Activated CD8-positive, alpha-beta memory T cell treated with anti-CD3 and anti-CD28 coated beads for 36 hours (primary cell): ENCODE data around the gene NPC1. TPM values are rescaled to one million over a fixed set of nuclear protein-coding genes. Genes with fewer than 3 reads are reported as not detected.

Experiments
- CTCF ChIA-PET: fragments of 350-600 bp; sonication (Branson Sonifier 250); formaldehyde crosslinking; loops from one replicate; lab custom pipeline; 2021; ENCODE audit warnings: antibody characterized with exemption; lab: Charles Lee
- POLR2A ChIA-PET: fragments of 350-600 bp; sonication (Branson Sonifier 250); formaldehyde crosslinking; loops from one replicate; lab custom pipeline; 2021; ENCODE audit warnings: antibody characterized with exemption; lab: Charles Lee
- total RNA-seq, 2 experiments: library from RNA; stranded (reverse); gene quantifications; one replicate each; pipeline ENCODE4 v1.2.3, GENCODE V29; 2021

The NPC1 gene
- 10 to 100 TPM; 28.1 to 31.3 TPM for total RNA-seq

DNA sequence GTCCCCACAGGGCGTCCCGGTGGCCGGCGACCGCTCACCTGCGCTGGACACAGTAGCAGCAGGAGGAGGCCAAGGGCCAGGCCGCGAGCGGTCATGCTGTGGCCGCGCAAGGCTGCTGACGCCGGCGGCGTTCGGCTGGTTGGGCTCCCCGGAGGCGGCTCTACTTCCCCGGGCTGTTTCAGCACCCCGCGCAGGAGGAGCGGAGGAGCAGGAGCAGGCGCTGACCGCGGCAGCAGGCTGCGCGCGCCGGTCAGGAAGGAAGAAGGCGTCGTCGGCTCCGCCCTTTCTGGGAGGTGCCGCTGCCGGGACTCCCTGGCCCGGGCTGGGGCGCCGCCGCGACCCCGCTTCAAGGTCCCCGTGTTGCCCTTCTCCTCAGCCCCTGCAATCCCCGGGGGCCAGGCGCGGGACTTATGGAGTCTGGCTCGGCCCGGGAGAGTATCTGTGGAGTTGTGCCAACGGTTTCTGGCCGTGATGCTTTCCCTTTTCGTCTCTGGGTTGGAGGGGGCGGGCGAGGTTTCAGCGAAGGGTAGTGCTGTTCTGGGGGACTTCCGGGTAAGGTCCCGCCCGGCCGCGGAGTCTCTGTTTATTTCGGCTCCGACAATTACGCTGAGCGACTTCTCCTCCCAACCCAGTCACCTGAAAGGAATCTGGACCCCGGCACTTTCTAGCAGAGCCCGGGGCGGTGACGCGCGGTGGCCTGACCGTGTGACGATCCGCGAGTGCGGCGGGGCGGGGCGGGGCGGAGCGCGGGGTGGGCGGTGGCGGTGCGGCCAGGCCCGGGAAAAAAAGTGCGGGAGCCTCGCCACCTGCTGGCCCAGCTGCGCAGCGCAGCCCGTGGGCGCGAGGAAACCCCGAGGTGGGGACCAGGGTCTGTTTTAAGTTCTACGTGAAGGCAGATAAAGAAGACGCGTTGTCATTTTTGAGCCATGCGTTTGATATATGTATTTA lies at the start of gene NPC1:
TSS of gene NPC1 (minus strand) at position 258 of the 948 bp plus-strand sequence. CDS start at position 95, 163 bp downstream.
- ChIA-PET CTCF (interaction anchor here (0.8 to 2.1 kb wide), 5 partner anchors 10 to 81 kb away, joined by 3 to 10 read pairs (median 5); no protein-coding TSS in a partner anchor), POLR2A (interaction anchor here (0.5 to 1.3 kb wide), 4 partner anchors 12 to 70 kb away, joined by 3 to 5 read pairs (median 4); no protein-coding TSS in a partner anchor)

DNA sequence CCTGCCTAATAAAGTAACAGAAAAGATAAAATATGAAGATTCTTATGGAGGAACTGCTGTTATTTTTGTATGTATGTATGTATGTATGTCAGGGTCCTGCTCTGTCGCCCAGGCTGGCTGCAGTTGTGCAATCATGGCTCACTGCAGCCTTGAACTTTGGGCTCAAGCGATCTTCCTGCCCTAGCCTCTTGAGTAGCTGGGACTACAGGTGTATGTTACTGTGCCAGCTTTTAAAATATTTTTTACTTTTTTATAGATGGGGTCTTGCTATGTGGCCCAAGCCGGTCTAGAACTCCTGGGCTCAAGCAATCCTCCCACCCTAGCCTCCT lies 49.7 kb upstream of the NPC1 start:
- CTCF ChIA-PET = interaction anchor here (0.6 to 1.3 kb wide), 2 partner anchors 13 to 554 kb away, joined by 3 to 4 read pairs; no protein-coding TSS in a partner anchor
- POLR2A ChIA-PET = no interaction called here

- POLR2A ChIA-PET = no interaction called here
- CTCF ChIA-PET = interaction anchor here (1.3 kb wide), 1 partner anchor 12 kb away, joined by 3 read pairs; no protein-coding TSS in a partner anchor
These were observed 49.2 kb upstream of the NPC1 start for GRCh38 chr18:23635283-23636070.

GRCh38 chr18:23634692-23635091 lies 48.4 kb upstream of the NPC1 start:
- CTCF ChIA-PET = no interaction called here
- POLR2A ChIA-PET = no interaction called here

DNA sequence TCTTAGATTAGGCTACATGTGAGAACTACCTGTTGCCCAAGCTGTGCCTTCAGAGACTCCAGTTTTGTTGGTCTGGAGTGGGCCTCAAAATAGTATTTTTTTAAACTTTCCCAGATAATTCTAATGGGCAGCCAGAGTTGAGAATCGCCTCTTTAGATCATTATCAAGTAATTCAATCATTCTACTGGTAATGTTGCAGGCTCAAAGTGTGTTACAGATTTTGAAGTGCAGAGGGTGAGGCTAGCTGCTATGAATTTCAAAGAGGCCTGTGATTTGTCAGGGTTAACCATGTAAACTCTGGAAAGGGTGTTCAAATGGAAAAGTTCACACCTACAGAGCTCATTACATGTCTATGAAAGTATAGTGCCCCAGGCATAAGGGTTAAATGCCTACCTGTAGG lies 46.3 kb upstream of the NPC1 start:
- POLR2A ChIA-PET = no interaction called here
- CTCF ChIA-PET = no interaction called here

DNA sequence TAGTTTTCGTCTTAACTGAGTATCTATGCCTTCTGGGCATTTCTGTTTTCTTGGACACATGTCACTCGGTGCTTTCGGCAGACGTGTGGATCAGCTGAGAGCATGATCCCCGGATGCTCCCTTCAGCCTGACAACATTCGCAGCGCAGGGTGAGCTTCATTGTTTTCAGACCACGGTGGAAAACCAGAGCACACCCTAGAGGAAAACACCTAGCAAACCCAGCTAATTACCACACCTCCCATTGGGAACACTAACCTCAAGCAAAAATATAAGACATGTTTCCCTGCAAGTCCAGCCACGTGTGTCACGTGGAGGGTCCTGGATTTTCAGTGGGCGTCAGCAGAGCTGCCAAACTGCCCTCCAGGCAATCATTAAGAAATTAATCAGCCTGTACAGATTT lies 45.4 kb upstream of the NPC1 start:
- CTCF ChIA-PET = no interaction called here
- POLR2A ChIA-PET = no interaction called here

DNA sequence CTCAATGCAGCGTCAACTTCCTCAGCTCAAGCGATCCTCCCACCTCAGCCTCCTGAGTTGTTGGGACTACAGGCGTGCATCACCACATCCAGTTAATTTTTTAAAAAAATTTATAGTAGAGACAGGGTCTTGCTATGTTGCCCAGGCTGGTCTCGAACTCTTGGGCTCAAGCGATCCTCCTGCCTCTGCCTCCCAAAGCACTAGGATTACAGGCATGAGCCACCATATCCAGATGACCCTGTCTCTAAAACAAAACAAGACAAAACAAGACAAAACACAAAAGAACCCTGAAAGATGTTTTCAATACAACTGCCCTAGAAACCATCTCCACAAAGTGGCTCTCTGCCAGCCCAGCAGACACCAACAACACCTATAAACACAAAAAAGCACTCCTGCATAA lies 45.0 kb upstream of the NPC1 start:
- ChIA-PET CTCF (no interaction called here), POLR2A (no interaction called here)

GRCh38 chr18:23629444-23629946 lies 43.2 kb upstream of the NPC1 start:
- POLR2A ChIA-PET = no interaction called here

DNA sequence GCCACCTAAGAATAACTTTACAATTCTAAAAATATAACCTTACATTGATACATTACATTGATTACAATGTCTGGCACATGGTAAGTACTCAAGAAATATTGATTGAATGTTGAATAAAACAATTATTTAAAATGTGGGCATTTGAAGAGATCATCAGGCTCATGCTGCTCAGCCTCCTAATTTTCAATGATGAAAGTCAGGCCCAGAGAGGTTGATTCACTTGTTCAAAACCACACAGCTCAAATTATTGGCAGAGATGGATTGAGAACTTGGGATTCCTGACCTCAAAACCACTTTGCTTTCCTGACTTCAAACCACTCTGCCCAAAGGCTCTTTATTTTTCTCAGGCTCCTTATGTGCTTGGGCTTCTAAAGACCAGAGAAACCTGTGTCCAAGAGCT lies 41.7 kb upstream of the NPC1 start:
- ChIA-PET CTCF (no interaction called here), POLR2A (no interaction called here)

More at GRCh38 chr18:23629444-23629946, 43.2 kb upstream of the NPC1 start:
- CTCF ChIA-PET = no interaction called here

DNA sequence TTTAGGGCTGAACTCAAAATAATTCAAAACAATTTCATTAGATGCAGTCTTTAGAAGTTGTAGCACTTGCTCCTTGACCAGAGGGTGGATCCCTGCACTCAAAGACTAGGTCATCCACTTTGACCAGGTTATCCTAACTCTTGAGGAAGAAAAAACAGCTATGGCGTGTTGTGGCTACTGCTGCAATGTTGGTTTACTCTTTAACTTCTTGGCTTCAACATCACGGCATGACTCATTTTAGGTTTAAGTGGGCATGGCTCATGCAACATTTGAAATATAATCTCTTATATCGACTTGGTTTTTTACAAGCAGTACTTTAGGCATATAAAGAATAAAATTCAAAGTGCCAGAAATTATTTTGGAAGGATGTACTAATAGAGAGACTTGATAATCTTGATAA lies 41.0 kb upstream of the NPC1 start:
- ChIA-PET POLR2A (interaction anchor here (0.5 kb wide), 1 partner anchor 534 kb away, joined by 3 read pairs; no protein-coding TSS in a partner anchor), CTCF (no interaction called here)

DNA sequence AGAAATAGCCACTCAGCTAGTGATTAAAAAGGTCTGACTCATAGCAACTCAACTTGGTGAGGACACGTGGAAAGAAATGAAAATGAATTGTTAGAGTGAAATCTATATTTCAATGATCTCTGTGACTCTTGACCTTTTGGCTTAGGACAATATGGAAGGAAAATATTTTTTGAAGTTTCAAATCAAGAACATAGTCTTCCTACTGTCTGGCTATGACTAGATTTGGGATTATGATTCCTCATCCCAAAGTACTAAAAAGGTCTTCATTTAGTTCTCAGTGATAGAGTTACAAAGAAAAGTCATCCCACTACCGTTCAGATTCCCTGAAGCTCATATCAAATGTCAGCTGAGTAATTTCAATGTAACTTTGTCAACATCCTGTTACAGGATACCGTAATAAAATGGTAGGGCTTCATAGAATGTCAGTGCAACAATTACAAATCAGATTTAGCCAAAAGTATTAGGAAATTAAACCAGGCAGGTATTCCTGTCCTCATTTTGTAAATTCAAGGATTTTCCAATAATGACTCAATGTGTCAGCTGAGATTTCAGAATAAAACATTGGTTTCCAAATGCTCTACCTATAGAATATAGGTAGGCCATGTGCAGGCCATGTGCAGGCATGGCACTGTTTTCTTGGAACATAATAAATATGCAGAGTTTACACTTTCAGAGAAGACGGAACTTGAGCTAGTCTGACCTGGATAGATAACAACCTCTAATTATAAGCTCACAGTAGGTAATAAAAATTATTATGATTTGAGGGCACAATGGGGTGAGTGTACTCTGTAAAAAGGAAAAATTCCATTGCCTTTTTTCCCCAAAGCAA lies 40.4 kb upstream of the NPC1 start:
- ChIA-PET POLR2A (interaction anchor here (0.5 kb wide), 1 partner anchor 533 kb away, joined by 3 read pairs; no protein-coding TSS in a partner anchor), CTCF (interaction anchor here (1.1 kb wide), 1 partner anchor 76 kb away, joined by 3 read pairs; no protein-coding TSS in a partner anchor)

DNA sequence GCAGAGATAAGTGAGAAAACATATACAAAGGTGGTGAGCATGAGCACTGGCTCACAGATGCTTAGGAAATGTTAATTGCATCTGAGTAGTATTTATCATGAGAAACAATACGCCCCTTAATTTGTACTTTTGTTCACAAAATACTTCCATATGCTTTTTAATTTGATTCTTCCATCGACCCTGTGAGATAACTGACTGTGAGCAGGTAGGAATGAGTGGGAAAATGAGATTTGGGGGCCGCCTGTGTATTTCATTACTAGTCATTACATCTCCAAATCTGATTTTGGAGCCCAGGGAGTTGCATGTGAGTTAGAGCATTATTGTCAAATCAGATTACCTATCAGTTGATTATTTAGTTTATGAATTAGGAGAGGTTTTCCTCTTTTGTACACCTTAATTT lies 36.7 kb upstream of the NPC1 start:
- ChIA-PET CTCF (interaction anchor here (0.6 to 1.3 kb wide), 2 partner anchors 13 to 80 kb away, joined by 3 to 4 read pairs; no protein-coding TSS in a partner anchor), POLR2A (no interaction called here)

DNA sequence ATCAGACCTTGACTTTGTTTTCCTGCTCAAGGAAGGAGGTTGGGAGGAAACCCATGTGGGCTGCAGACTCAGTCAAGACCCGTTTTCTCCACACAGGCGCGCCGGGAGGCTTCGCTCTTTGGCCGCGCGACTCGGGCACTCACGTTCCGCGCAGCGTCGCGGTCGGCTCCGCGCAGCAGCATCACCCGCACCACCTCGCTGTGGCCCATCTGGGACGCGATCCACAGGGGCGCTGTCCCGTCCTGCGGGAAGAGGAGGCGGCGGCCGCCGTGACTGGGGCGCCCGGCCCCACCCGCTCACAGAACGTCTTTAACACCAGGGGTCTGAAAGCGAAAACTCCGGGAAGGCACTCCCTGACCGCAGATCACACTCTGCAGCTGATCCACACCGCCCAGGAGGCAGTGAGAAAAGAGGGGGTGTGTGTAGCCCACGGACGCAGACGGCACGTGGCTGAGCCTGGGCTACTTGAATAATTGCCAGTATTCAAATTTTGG lies 33.1 kb upstream of the NPC1 start:
- POLR2A ChIA-PET = no interaction called here
- CTCF ChIA-PET = interaction anchor here (1.1 to 1.4 kb wide), 2 partner anchors 25 to 114 kb away, joined by 3 to 4 read pairs; no protein-coding TSS in a partner anchor

DNA sequence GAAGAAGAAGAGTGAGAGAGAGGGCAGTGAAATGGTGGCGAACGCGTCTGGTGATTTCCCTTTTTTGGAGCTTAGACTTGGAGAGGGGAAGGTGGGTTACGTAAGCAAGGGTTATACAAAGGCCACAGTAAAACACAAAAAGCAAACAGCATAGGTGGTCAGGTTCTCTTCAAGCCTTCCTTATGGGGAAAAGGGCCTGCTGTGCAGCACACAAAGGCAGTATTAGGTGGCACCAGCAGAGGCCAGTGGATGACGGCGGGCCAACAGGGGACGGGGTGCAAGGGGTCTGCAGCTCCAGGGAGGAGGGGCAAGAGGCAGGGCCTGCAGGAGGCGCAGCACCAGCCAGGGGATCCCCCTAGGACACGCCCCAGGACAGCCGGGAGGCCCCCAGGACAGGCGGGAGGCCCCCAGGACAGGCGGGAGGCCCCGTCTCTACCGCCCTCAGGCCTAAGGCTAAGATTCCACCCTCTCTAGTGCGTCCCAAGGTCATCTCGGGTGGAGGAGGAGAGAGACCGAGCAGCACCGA lies 32.6 kb upstream of the NPC1 start:
- CTCF ChIA-PET = interaction anchor here (1.1 to 1.4 kb wide), 2 partner anchors 25 to 113 kb away, joined by 3 to 4 read pairs; no protein-coding TSS in a partner anchor
- POLR2A ChIA-PET = no interaction called here

GRCh38 chr18:23617412-23618014 lies 31.2 kb upstream of the NPC1 start:
- ChIA-PET CTCF (no interaction called here), POLR2A (interaction anchor here (0.6 kb wide), 1 partner anchor 109 kb away, joined by 3 read pairs; no protein-coding TSS in a partner anchor)

DNA sequence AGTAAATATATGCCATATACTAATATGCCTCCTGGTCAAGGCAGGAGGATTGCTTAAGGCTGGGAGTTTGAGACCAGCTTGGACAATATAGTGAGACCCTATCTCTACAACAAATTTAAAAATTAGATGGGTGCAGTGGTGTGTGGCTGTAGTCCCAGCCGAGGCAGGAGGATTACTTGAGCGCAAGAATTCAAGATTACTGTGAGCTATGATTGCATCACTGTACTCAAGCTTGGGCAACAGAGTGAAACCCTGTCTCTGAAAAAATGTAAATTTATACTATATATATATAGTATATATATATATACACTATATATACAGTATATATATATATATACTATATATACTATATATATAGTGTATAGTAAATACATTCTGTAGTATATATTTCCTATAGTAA lies 30.0 kb upstream of the NPC1 start:
- POLR2A ChIA-PET = no interaction called here
- CTCF ChIA-PET = no interaction called here

GRCh38 chr18:23614891-23615290 lies 28.6 kb upstream of the NPC1 start:
- POLR2A ChIA-PET = no interaction called here
- CTCF ChIA-PET = interaction anchor here (1.3 kb wide), 1 partner anchor 88 kb away, joined by 3 read pairs; no protein-coding TSS in a partner anchor
